ENCODE data around the gene ZIC2.

The ZIC2 gene

GRCh38 chr13:99959540-99960230 is 21.9 kb upstream of the ZIC2 start:
- Histone ChIP-seq H3K36me3 (ENCODE audit: insufficient read depth, low read length) (no peaks in the 10 kb centered on the region), H2AFZ (ENCODE audit: low read length, unreplicated experiment) (no peak overlapping the region), H3K27ac (ENCODE audit: low read depth, low read length) (no peak overlapping the region), H3K79me2 (ENCODE audit: control insufficient read depth, insufficient read depth, low read length, unreplicated experiment) (no peaks in the 10 kb centered on the region), H3K27me3 (ENCODE audit: insufficient read depth, low read length) (peaks cover 97% of the 10 kb centered on the region), H3K4me3 (ENCODE audit: low read depth, low read length) (peak overlapping the region; percentile 71), H3K4me1 (ENCODE audit: control insufficient read depth, insufficient read depth, low read length, unreplicated experiment) (no peaks in the 10 kb centered on the region)

DNA sequence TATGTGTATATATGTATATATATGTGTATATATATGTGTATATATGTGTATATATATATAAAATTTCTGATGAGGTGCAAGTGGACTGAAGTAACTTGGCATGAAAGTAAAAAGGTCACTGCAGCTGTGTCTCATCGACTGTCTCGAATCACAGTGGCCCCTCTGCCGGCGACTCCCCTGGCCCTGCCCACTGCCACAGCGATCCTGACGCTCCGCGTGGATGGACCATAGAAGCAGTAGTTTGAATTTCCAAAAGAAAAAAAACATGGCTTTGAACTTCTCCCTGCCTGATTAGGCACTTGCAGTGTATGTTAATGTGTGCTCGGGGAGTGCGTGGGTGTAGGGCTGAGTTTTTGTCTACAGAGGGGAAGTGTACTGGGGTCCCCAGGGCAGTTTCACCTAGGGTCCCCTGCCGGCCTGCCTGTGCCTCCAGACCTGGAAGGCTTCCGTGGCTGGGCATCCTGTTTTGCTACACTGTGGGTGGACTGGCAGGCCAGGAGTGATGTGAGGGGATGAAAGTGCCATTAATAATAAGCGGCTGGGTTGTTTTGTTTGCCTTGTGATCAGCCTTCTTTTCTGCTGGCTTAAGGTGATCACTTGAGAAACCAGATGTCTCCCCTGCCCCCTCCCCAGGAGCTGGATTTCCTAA is 20.8 kb upstream of the ZIC2 start:
- Histone ChIP-seq H3K79me2 (ENCODE audit: control insufficient read depth, insufficient read depth, low read length, unreplicated experiment) (no peaks in the 10 kb centered on the region), H3K36me3 (ENCODE audit: insufficient read depth, low read length) (no peaks in the 10 kb centered on the region), H3K27ac (ENCODE audit: low read depth, low read length) (no peak overlapping the region), H3K4me3 (ENCODE audit: low read depth, low read length) (no peak overlapping the region), H3K4me1 (ENCODE audit: control insufficient read depth, insufficient read depth, low read length, unreplicated experiment) (no peaks in the 10 kb centered on the region), H2AFZ (ENCODE audit: low read length, unreplicated experiment) (no peak overlapping the region), H3K27me3 (ENCODE audit: insufficient read depth, low read length) (peaks cover 94% of the 10 kb centered on the region)

- Histone ChIP-seq H3K36me3 (ENCODE audit: insufficient read depth, low read length) (no peaks in the 10 kb centered on the region), H3K4me3 (ENCODE audit: low read depth, low read length) (no peak overlapping the region), H3K27ac (ENCODE audit: low read depth, low read length) (no peak overlapping the region), H2AFZ (ENCODE audit: low read length, unreplicated experiment) (no peak overlapping the region), H3K27me3 (ENCODE audit: insufficient read depth, low read length) (peaks cover 94% of the 10 kb centered on the region), H3K4me1 (ENCODE audit: control insufficient read depth, insufficient read depth, low read length, unreplicated experiment) (no peaks in the 10 kb centered on the region), H3K79me2 (ENCODE audit: control insufficient read depth, insufficient read depth, low read length, unreplicated experiment) (no peaks in the 10 kb centered on the region)
These were observed 19.9 kb upstream of the ZIC2 start for GRCh38 chr13:99961636-99962035.

GRCh38 chr13:99962242-99962641 is 19.3 kb upstream of the ZIC2 start:
- no peak overlapping the region for H3K4me3 ChIP-seq (ENCODE audit: low read depth, low read length)
- no peaks in the 10 kb centered on the region for H3K36me3 ChIP-seq (ENCODE audit: insufficient read depth, low read length)
- no peaks in the 10 kb centered on the region for H3K4me1 ChIP-seq (ENCODE audit: control insufficient read depth, insufficient read depth, low read length, unreplicated experiment)
- H3K27ac ChIP-seq (ENCODE audit: low read depth, low read length), result no peak overlapping the region
- no peaks in the 10 kb centered on the region for H3K79me2 ChIP-seq (ENCODE audit: control insufficient read depth, insufficient read depth, low read length, unreplicated experiment)
- no peak overlapping the region for H2AFZ ChIP-seq (ENCODE audit: low read length, unreplicated experiment)
- H3K27me3 ChIP-seq (ENCODE audit: insufficient read depth, low read length), result peaks cover 93% of the 10 kb centered on the region

DNA sequence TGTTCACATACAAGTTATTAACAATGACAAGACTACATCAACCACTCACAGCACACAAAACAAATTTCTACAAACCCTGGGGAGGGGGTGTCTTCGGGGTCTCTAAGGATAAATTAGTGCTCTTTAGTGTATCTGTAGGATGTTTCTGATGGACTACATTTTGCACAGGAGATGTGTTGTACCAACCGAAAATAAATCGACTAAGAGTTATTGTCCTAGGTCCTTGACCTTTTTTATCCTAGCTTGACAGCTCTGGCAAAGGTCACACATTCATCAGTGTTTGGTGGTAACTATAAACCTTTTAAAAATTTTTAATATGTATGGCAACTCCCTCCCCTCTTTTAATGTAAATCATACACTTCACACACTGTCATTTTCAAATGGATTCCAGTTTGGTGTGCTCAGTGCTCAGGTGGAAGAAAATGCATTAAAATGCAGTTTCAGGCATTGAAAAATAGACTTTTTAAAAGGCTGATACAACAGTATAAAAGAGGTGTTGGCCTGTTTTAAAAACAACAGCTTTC is 17.7 kb upstream of the ZIC2 start:
- Histone ChIP-seq H3K36me3 (ENCODE audit: insufficient read depth, low read length) (no peaks in the 10 kb centered on the region), H3K27ac (ENCODE audit: low read depth, low read length) (no peak overlapping the region)

DNA sequence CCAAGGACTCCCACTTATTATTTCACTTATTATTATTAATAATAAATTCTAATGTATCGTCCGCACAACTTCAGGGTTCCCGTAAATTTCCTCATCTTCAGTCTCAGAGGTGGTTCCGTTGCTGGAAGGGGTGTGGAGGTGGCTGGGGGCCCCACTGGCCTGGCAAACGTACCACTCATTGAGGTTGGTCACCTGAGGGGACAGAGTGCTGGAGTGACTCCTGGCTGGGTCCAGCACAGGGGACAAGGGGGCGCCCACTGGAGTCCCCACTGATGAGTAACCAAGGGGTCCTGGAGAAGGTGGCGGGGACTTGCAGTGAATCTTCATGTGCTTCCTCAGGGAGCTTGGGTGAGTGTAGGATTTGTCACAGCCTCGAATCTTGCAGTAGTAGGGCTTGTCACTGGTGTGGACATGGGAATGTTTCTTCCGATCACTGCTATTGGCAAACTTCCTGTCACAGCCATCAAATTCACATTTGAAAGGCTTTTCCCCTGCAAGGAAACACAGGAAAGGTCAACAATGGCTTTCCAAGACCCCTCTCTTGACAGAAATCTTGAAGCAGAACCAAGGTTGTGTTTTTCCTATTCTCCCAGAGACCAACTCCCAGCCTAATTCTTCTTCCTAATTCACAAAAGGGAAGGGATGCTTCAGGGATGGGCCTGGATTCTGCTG is 16.1 kb upstream of the ZIC2 start:
- no peak overlapping the region for H3K4me3 ChIP-seq (ENCODE audit: low read depth, low read length)
- H3K4me1 ChIP-seq (ENCODE audit: control insufficient read depth, insufficient read depth, low read length, unreplicated experiment), result no peaks in the 10 kb centered on the region

More for the DNA sequence above, 17.7 kb upstream of the ZIC2 start:
- H3K27me3 ChIP-seq (ENCODE audit: insufficient read depth, low read length), result peaks cover 93% of the 10 kb centered on the region
- H2AFZ ChIP-seq (ENCODE audit: low read length, unreplicated experiment), result no peak overlapping the region
- no peaks in the 10 kb centered on the region for H3K4me1 ChIP-seq (ENCODE audit: control insufficient read depth, insufficient read depth, low read length, unreplicated experiment)
- no peak overlapping the region for H3K4me3 ChIP-seq (ENCODE audit: low read depth, low read length)
- H3K79me2 ChIP-seq (ENCODE audit: control insufficient read depth, insufficient read depth, low read length, unreplicated experiment), result no peaks in the 10 kb centered on the region

DNA sequence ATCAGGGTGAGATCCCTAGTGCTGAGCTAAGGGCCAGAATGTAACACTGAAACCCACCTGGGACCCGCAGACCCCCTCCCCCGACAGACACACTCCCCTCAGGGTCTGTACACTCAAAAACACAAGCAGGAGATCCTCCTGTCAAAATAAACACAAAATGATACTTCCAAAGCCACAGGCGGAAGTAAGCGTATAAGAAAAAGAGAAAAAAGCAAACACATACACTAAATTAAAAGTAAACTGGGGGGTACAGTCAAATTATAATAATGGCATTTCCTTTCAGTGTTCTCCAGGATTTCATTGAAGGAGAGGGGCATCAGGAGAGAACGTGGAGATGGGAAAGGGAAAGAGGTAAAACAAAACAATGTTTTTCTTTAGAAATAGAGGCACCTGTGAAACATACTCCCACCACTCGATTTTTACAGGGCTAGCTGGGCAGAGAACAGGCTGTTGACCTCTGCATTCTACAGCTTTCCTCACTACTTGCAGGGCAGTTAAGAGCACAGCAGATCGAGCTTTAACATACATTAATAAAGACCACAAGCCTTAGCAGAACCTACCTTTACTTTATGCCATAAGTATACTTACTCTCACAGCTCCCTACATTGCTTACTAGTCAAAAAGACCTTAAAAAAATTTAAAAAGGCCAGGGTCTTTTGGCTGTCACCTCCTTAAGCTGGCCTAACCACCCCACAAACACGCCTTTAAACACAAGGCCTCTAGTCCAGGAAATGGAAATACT is 15.3 kb upstream of the ZIC2 start:
- Histone ChIP-seq H3K27me3 (ENCODE audit: insufficient read depth, low read length) (peaks cover 87% of the 10 kb centered on the region), H2AFZ (ENCODE audit: low read length, unreplicated experiment) (no peak overlapping the region), H3K79me2 (ENCODE audit: control insufficient read depth, insufficient read depth, low read length, unreplicated experiment) (no peaks in the 10 kb centered on the region), H3K36me3 (ENCODE audit: insufficient read depth, low read length) (no peaks in the 10 kb centered on the region), H3K4me3 (ENCODE audit: low read depth, low read length) (no peak overlapping the region), H3K27ac (ENCODE audit: low read depth, low read length) (no peak overlapping the region), H3K4me1 (ENCODE audit: control insufficient read depth, insufficient read depth, low read length, unreplicated experiment) (no peaks in the 10 kb centered on the region)

More for the DNA sequence above, 16.1 kb upstream of the ZIC2 start:
- Histone ChIP-seq H2AFZ (ENCODE audit: low read length, unreplicated experiment) (no peak overlapping the region), H3K27me3 (ENCODE audit: insufficient read depth, low read length) (peaks cover 92% of the 10 kb centered on the region), H3K27ac (ENCODE audit: low read depth, low read length) (no peak overlapping the region), H3K36me3 (ENCODE audit: insufficient read depth, low read length) (no peaks in the 10 kb centered on the region), H3K79me2 (ENCODE audit: control insufficient read depth, insufficient read depth, low read length, unreplicated experiment) (no peaks in the 10 kb centered on the region)

- peaks cover 87% of the 10 kb centered on the region for H3K27me3 ChIP-seq (ENCODE audit: insufficient read depth, low read length)
- H3K4me1 ChIP-seq (ENCODE audit: control insufficient read depth, insufficient read depth, low read length, unreplicated experiment), result no peaks in the 10 kb centered on the region
- H2AFZ ChIP-seq (ENCODE audit: low read length, unreplicated experiment), result no peak overlapping the region
- no peak overlapping the region for H3K27ac ChIP-seq (ENCODE audit: low read depth, low read length)
- no peaks in the 10 kb centered on the region for H3K36me3 ChIP-seq (ENCODE audit: insufficient read depth, low read length)
- H3K4me3 ChIP-seq (ENCODE audit: low read depth, low read length), result no peak overlapping the region
- H3K79me2 ChIP-seq (ENCODE audit: control insufficient read depth, insufficient read depth, low read length, unreplicated experiment), result no peaks in the 10 kb centered on the region
These were observed 14.1 kb upstream of the ZIC2 start for GRCh38 chr13:99967498-99967868.

GRCh38 chr13:99967869-99968520 is 13.6 kb upstream of the ZIC2 start:
- Histone ChIP-seq H3K79me2 (ENCODE audit: control insufficient read depth, insufficient read depth, low read length, unreplicated experiment) (no peaks in the 10 kb centered on the region), H3K4me3 (ENCODE audit: low read depth, low read length) (peak overlapping the region; percentile 33; the same call in 1 of the 2 replicates), H3K27ac (ENCODE audit: low read depth, low read length) (no peak overlapping the region), H2AFZ (ENCODE audit: low read length, unreplicated experiment) (no peak overlapping the region), H3K4me1 (ENCODE audit: control insufficient read depth, insufficient read depth, low read length, unreplicated experiment) (no peaks in the 10 kb centered on the region), H3K27me3 (ENCODE audit: insufficient read depth, low read length) (peaks cover 87% of the 10 kb centered on the region), H3K36me3 (ENCODE audit: insufficient read depth, low read length) (no peaks in the 10 kb centered on the region)

All from ACC112 (cell line).